CD14-positive monocyte (primary cell): ENCODE data around the gene CDH13. TPM values are rescaled to one million over a fixed set of nuclear protein-coding genes. Genes with fewer than 3 reads are reported as not detected.
A peak's percentile ranks its signal among the peaks of the same experiment; 100 is the strongest.

ENCODE experiments used
- DNase-seq, 3 donors: peaks; one replicate each; pipeline ENCODE4 v3.0.0-alpha.2; 2011 to 2022
- H2AFZ ChIP-seq: 2 replicates; pipeline ENCODE4 v1.6.0; 2012; ENCODE audit warnings: mild to moderate bottlenecking, low read depth, low read length, inconsistent platforms; ENCODE audit not compliant: insufficient read depth, poor library complexity, severe bottlenecking
- H3K27ac ChIP-seq, 2 donors: 1 replicate in 1 of 2; 2 replicates in 1 of 2; pipeline ENCODE4 v1.5.1; 2012 to 2013; ENCODE audit warnings: low read length in 2 of 2, control low read depth in 1 of 2, inconsistent platforms in 1 of 2, low read depth in 1 of 2, mild to moderate bottlenecking in 1 of 2
- H3K27me3 ChIP-seq, 2 donors: one replicate each; pipeline versions ENCODE4 v1.6.0 to v1.6.1; 2011 to 2013; ENCODE audit warnings: low read length in 2 of 2; ENCODE audit not compliant: control insufficient read depth in 2 of 2, insufficient read depth in 2 of 2
- H3K36me3 ChIP-seq, 2 donors: replicated peaks in 1 of 2; 1 replicate in 1 of 2; 2 replicates in 1 of 2; pipeline versions ENCODE4 v1.5.1 to v1.6.1; 2012 to 2013; ENCODE audit warnings: low read length in 2 of 2, control low read depth in 1 of 2, inconsistent platforms in 1 of 2, mild to moderate bottlenecking in 1 of 2; ENCODE audit not compliant: insufficient read depth in 2 of 2, control insufficient read depth in 1 of 2
- H3K4me1 ChIP-seq, 2 donors: 1 replicate in 1 of 2; 2 replicates in 1 of 2; pipeline versions ENCODE4 v1.5.1 to v1.6.1; 2012 to 2013; ENCODE audit warnings: low read length in 2 of 2, control low read depth in 1 of 2, inconsistent platforms in 1 of 2, mild to moderate bottlenecking in 1 of 2, moderate library complexity in 1 of 2; ENCODE audit not compliant: insufficient read depth in 2 of 2, control insufficient read depth in 1 of 2
- H3K4me2 ChIP-seq: replicated peaks from 2 replicates; pipeline ENCODE3; 2012; ENCODE audit warnings: low read length, moderate library complexity, mild to moderate bottlenecking; ENCODE audit not compliant: poor library complexity, severe bottlenecking; ENCODE audit errors: extremely low read depth
- H3K4me3 ChIP-seq, 3 experiments: fragments of 200-600 bp in 1 of 3; sonication (generic) in 1 of 3; replicated peaks in 1 of 3; 1 replicate in 2 of 3; 2 replicates in 1 of 3; pipeline ENCODE4 v1.5.1; 2011 to 2013; ENCODE audit warnings: low read length in 3 of 3, mild to moderate bottlenecking in 3 of 3, control low read depth in 2 of 3, low read depth in 2 of 3, inconsistent platforms in 1 of 3, moderate library complexity in 1 of 3
- H3K79me2 ChIP-seq: 2 replicates; pipeline ENCODE4 v1.6.0; 2012; ENCODE audit warnings: mild to moderate bottlenecking, control low read depth, inconsistent platforms, low read length, moderate library complexity; ENCODE audit not compliant: insufficient read depth
- H3K9ac ChIP-seq: 2 replicates; pipeline ENCODE4 v1.6.0; 2017; ENCODE audit warnings: low read length, mild to moderate bottlenecking; ENCODE audit not compliant: insufficient read depth, poor library complexity, severe bottlenecking
- H3K9me3 ChIP-seq, 2 donors: replicated peaks in 1 of 2; 1 replicate in 1 of 2; 2 replicates in 1 of 2; pipeline versions ENCODE4 v1.5.1 to v1.6.1; 2012 to 2013; ENCODE audit warnings: low read length in 2 of 2, control low read depth in 1 of 2; ENCODE audit not compliant: control insufficient read depth in 1 of 2, insufficient read depth in 1 of 2
- H4K20me1 ChIP-seq: 2 replicates; pipeline ENCODE4 v1.6.0; 2012; ENCODE audit warnings: mild to moderate bottlenecking, low read length, control low read depth, moderate library complexity; ENCODE audit not compliant: insufficient read depth
- H3K27ac Mint-ChIP-seq, 7 donors: one replicate each; pipeline ENCODE4 v1.8.0; 2020; ENCODE audit warnings: mild to moderate bottlenecking in 7 of 7, mixed read lengths in 7 of 7, moderate library complexity in 6 of 7, inconsistent platforms in 2 of 7
- H3K27me3 Mint-ChIP-seq, 3 donors: one replicate each; pipeline ENCODE4 v1.8.0; 2021 to 2022; ENCODE audit warnings: low read depth in 3 of 3, mild to moderate bottlenecking in 3 of 3, mixed read lengths in 3 of 3, moderate library complexity in 3 of 3, inconsistent platforms in 1 of 3
- H3K36me3 Mint-ChIP-seq, 2 donors: one replicate each; pipeline ENCODE4 v1.8.0; 2020; ENCODE audit warnings: mixed read lengths in 2 of 2, inconsistent platforms in 1 of 2, mild to moderate bottlenecking in 1 of 2
- H3K4me1 Mint-ChIP-seq: one replicate; pipeline ENCODE4 v1.8.0; 2020; ENCODE audit warnings: mild to moderate bottlenecking, mixed read lengths
- H3K4me3 Mint-ChIP-seq, 2 donors: one replicate each; pipeline ENCODE4 v1.8.0; 2020; ENCODE audit warnings: mild to moderate bottlenecking in 2 of 2, mixed read lengths in 2 of 2, moderate library complexity in 1 of 2
- H3K9me3 Mint-ChIP-seq, 7 donors: one replicate each; pipeline ENCODE4 v1.8.0; 2020 to 2022; ENCODE audit warnings: mixed read lengths in 7 of 7, mild to moderate bottlenecking in 6 of 7, moderate library complexity in 6 of 7, inconsistent platforms in 2 of 7
- CTCF ChIP-seq: fragments of 200-600 bp; IDR thresholded peaks from one replicate; pipeline ENCODE4 v1.8.0; 2022; ENCODE audit warnings: antibody characterized with exemption, mild to moderate bottlenecking
- WGBS: methylation state at CpG from one replicate; pipeline ENCODE4 v1.1.5; 2013; ENCODE audit warnings: missing lambda C conversion rate; ENCODE audit not compliant: insufficient coverage; 5-methylcytosine and 5-hydroxymethylcytosine counted together
- intact Hi-C, 2 donors: fragments of 100-400 bp; cut with micrococcal nuclease; formaldehyde crosslinking; loops; one replicate each; pipeline versions ENCODE4 v1.15.0 to v1.15.1; 2023
- polyA plus RNA-seq, 3 donors: library from polyadenylated mRNA; depleted of rRNA in 1 of 3; unstranded in 2 of 3; stranded (reverse) in 1 of 3; fragments of 300-500 nt in 2 of 3; fragments of >200 nt in 1 of 3; fragmentation: Illumina TruSeq in 2 of 3; gene quantifications; 1 replicate in 2 of 3; 2 replicates in 1 of 3; pipeline ENCODE4 v1.2.3, GENCODE V29; 2012 to 2021

CDH13 gene
- polyA plus RNA-seq, 3 donors = 0.13 to 0.19 TPM; not detected in 1

- Histone ChIP-seq H3K79me2 (no peaks in the 10 kb centered on the region), H3K9me3 (no peaks in the 10 kb centered on the region), H3K36me3 (no peaks in the 10 kb centered on the region), H4K20me1 (no peaks in the 10 kb centered on the region), H3K9ac (no peak overlapping the region), H3K4me2 (no peak overlapping the region), H3K27me3 (no peaks in the 10 kb centered on the region), H3K4me1 (no peaks in the 10 kb centered on the region), H3K4me3 (no peak overlapping the region), H2AFZ (no peak overlapping the region), H3K27ac (no peak overlapping the region)
- whole genome bisulfite sequencing = 69% methylated on average over 3 of the region's 3 CpGs
- no peak for DNase-seq
- no peak for TF ChIP-seq CTCF
- H3K27me3 Mint-ChIP-seq = peaks cover 1 to 3% (median 1%) of the 10 kb centered on the region in 3 donors
- peaks cover 0 to 2% (median 0%) of the 10 kb centered on the region in 7 donors for H3K9me3 Mint-ChIP-seq
- H3K36me3 Mint-ChIP-seq = no peaks in the 10 kb centered on the region
- no peak overlapping the region for H3K4me3 Mint-ChIP-seq
- intact Hi-C loops = no loop called here
- H3K27ac Mint-ChIP-seq = no peak overlapping the region
- no peaks in the 10 kb centered on the region for H3K4me1 Mint-ChIP-seq
Measured at GRCh38 chr16:82715833-82716232, 89.1 kb downstream of the CDH13 start.

DNA sequence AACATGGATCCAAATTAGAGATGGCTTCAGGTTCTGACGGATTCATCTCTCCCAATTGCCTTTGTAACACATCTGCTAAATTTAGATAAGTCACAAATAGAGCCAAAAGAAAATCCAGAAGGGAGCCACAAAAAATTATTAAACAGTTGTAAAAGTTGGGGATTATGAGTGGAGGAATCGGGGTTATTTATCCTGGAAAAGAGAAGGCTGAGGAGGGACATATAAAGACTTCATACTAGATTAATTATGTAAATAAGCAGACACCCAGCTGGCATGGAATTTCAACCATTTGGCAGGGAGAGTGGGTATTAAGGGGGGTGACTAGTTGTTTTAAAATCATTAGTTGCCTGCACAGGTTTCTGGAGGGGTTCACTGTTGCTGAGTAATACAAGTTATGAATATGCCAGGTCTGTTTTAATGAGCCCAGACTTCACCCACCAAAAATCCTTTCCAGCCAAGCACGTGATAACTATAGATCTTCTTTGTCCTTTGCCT lies 89.6 kb downstream of the CDH13 start:
- Mint-ChIP-seq H3K4me1 (no peaks in the 10 kb centered on the region), H3K9me3 (peaks cover 0 to 2% (median 0%) of the 10 kb centered on the region in 7 donors), H3K27me3 (peaks cover 1 to 3% (median 1%) of the 10 kb centered on the region in 3 donors), H3K27ac (peak overlapping the region in 1 of 7 donors; percentile 37), H3K4me3 (no peak overlapping the region), H3K36me3 (no peaks in the 10 kb centered on the region)
- Histone ChIP-seq H3K4me3 (no peak overlapping the region), H3K4me2 (no peak overlapping the region), H3K9ac (no peak overlapping the region), H3K36me3 (no peaks in the 10 kb centered on the region), H3K79me2 (no peaks in the 10 kb centered on the region), H4K20me1 (no peaks in the 10 kb centered on the region), H3K27me3 (no peaks in the 10 kb centered on the region), H3K4me1 (no peaks in the 10 kb centered on the region), H2AFZ (no peak overlapping the region), H3K27ac (no peak overlapping the region), H3K9me3 (no peaks in the 10 kb centered on the region)
- no CpG with 5 or more reads among the region's 3 CpGs for WGBS
- TF ChIP-seq CTCF = no peak
- intact Hi-C loops = no loop called here
- DNase-seq = no peak
